Measurements from ENCODE around the gene GTF2H2C.

DNA sequence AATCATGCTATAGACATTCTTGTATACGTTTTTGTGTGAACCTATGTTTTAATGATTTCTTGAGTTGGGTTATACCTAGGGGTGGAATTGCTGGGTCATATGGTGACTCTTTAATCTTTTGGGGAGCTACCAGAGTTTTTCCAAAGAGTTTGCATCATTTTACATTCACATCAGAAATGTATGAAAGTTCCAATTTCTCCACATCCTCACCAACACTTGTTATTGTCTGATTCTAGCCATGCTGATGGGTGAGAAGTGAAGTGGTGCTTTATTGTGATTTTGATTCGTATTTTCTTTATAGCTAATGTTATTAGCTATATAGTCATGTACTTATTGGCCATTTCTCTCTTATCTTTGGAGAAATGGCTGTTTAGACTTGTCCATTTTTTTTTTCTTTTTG, 49.3 kb upstream of the GTF2H2C start:
- TF ChIP-seq, protein P1, sequence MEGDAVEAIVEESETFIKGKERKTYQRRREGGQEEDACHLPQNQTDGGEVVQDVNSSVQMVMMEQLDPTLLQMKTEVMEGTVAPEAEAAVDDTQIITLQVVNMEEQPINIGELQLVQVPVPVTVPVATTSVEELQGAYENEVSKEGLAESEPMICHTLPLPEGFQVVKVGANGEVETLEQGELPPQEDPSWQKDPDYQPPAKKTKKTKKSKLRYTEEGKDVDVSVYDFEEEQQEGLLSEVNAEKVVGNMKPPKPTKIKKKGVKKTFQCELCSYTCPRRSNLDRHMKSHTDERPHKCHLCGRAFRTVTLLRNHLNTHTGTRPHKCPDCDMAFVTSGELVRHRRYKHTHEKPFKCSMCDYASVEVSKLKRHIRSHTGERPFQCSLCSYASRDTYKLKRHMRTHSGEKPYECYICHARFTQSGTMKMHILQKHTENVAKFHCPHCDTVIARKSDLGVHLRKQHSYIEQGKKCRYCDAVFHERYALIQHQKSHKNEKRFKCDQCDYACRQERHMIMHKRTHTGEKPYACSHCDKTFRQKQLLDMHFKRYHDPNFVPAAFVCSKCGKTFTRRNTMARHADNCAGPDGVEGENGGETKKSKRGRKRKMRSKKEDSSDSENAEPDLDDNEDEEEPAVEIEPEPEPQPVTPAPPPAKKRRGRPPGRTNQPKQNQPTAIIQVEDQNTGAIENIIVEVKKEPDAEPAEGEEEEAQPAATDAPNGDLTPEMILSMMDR (IDR thresholded peaks at IDR 0.05): no peak
- TF ChIP-seq EP300 (IDR thresholded peaks at IDR 0.05; ENCODE audit: low read depth): no peak
- TF ChIP-seq POLR2AphosphoS5 (IDR thresholded peaks at IDR 0.05): no peak
- no peak for TF ChIP-seq POLR2A (IDR thresholded peaks at IDR 0.05)

All from transverse colon (tissue), 4 donors.